GM19043 (cell line): ENCODE results near the gene PJVK.

ENCODE experiments used
- ATAC-seq: cut with Tn5 transposase; IDR thresholded peaks from one replicate; pipeline ENCODE4 v1.9.1; 2021; ENCODE audit warnings: low read depth; ENCODE audit not compliant: unreplicated experiment

The PJVK gene

GRCh38 chr2:178479275-178479616 lies 28.1 kb downstream of the PJVK start:
- ATAC-seq: no peak

GRCh38 chr2:178479758-178480226 lies 28.6 kb downstream of the PJVK start:
- no peak for ATAC-seq

GRCh38 chr2:178480227-178481181 lies 29.3 kb downstream of the PJVK start, which contains the start of gene PLEKHA3:
Gene PLEKHA3, plus strand, starts transcription at chr2:178480457. Its CDS starts 413 bp downstream, at chr2:178480870.
- ATAC-seq: peak; percentile 53

- ATAC-seq: peak; percentile 36
These were observed 31.3 kb downstream of the PJVK start for GRCh38 chr2:178482437-178482836.

GRCh38 chr2:178484245-178485041 lies 33.3 kb downstream of the PJVK start:
- ATAC-seq: no peak

GRCh38 chr2:178485356-178485755 lies 34.2 kb downstream of the PJVK start:
- no peak for ATAC-seq

GRCh38 chr2:178491612-178492011 lies 40.4 kb downstream of the PJVK start:
- no peak for ATAC-seq

- no peak for ATAC-seq
These were observed 44.9 kb downstream of the PJVK start for GRCh38 chr2:178496049-178496448.

- no peak for ATAC-seq
These were observed 47.0 kb downstream of the PJVK start for GRCh38 chr2:178498137-178498536.

- ATAC-seq: no peak
These were observed 48.5 kb downstream of the PJVK start for GRCh38 chr2:178499640-178500039.

- no peak for ATAC-seq
These were observed 51.6 kb downstream of the PJVK start for GRCh38 chr2:178502751-178503150.

- ATAC-seq: no peak
These were observed 54.9 kb downstream of the PJVK start for GRCh38 chr2:178506101-178506500.

GRCh38 chr2:178506524-178506923 lies 55.3 kb downstream of the PJVK start:
- no peak for ATAC-seq

GRCh38 chr2:178506949-178507348 lies 55.8 kb downstream of the PJVK start:
- ATAC-seq: no peak

- ATAC-seq: no peak
These were observed 57.5 kb downstream of the PJVK start for GRCh38 chr2:178508646-178509045.

- ATAC-seq: no peak
These were observed 59.2 kb downstream of the PJVK start for GRCh38 chr2:178510384-178510783.
